ENCODE results near the gene IRX3. TPM values are rescaled to one million over a fixed set of nuclear protein-coding genes. Genes with fewer than 3 reads are reported as not detected.

Gene IRX3
- total RNA-seq, 4 donors from 2014 or later = 0.97 to 15.0 (median 3.5) TPM

DNA sequence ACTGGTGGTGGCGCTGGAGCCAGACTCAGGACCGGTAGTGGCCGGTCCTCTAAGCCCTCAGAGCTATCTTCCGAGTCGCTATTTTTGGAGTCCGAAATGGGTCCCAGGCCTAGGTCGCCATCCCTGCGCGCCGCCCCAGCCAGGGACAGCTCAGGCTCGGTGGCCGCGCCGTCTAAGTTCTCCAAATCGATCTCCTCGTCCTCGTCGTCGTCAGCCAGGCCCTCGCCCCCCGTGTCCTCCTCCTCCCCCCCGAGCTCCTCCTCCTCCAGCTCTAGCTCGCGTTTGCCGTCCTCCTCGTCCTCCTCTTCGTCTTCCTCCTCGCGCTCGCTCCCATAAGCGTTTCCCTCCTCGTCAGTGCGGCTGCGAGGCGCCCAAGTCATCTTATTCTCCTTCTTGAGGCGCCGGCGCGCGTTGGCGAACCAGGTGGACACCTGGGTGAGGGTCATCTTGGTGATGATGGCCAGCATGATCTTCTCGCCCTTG is 1.6 kb downstream of the IRX3 start:
- H3K36me3 ChIP-seq = no peaks in the 10 kb centered on the region
- H3K27me3 ChIP-seq = peaks cover 17 to 50% of the 10 kb centered on the region in 2 donors
- peaks cover 0 to 26% of the 10 kb centered on the region in 2 donors for H3K4me1 ChIP-seq
- intact Hi-C loops (cut with DNase I; ENCODE audit: low total_unique reads) = no loop called here
- no peaks in the 10 kb centered on the region for H3K9me3 ChIP-seq
- DNase-seq = no peak
- no peak overlapping the region for H3K27ac ChIP-seq
- no peak for TF ChIP-seq POLR2A (IDR thresholded peaks at IDR 0.05)
- TF ChIP-seq, protein P1, sequence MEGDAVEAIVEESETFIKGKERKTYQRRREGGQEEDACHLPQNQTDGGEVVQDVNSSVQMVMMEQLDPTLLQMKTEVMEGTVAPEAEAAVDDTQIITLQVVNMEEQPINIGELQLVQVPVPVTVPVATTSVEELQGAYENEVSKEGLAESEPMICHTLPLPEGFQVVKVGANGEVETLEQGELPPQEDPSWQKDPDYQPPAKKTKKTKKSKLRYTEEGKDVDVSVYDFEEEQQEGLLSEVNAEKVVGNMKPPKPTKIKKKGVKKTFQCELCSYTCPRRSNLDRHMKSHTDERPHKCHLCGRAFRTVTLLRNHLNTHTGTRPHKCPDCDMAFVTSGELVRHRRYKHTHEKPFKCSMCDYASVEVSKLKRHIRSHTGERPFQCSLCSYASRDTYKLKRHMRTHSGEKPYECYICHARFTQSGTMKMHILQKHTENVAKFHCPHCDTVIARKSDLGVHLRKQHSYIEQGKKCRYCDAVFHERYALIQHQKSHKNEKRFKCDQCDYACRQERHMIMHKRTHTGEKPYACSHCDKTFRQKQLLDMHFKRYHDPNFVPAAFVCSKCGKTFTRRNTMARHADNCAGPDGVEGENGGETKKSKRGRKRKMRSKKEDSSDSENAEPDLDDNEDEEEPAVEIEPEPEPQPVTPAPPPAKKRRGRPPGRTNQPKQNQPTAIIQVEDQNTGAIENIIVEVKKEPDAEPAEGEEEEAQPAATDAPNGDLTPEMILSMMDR (IDR thresholded peaks at IDR 0.05) = no peak
- peak overlapping the region in 1 of 2 donors; percentile 48 for H3K4me3 ChIP-seq

DNA sequence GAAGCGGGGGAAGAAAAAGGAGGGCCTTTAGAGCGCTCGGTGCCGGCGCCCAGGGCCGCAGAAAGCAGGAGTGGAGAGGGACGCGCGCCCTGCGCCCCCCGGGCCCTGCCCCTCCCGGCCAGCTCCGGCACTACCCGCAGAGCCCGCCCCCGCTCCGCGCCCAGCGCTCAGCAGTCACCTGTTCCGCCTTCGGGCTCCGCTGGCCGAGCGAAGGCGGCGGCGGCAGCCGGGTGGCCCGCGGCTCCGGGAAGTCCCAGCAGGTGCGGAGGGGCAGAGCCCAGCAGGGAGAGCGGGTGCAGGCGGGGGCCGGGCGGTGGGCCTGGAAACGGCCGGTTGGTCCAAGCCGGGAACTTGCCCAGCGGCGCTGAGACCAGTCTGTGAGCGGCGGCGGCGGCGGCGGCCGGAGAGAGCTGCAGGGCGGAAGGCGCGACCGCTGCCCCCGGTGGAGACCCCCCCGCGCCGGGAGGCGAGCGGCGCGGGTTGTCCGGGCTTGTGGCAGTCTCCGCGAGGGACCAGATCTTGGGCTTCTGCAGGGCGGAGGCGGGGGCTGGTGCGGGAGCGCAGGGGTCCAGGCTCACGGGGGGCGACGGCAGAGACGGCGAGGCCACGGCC is 2.2 kb downstream of the IRX3 start:
- Histone ChIP-seq H3K27me3 (peaks cover 17 to 48% of the 10 kb centered on the region in 2 donors), H3K4me1 (peaks cover 0 to 26% of the 10 kb centered on the region in 2 donors)
- intact Hi-C loops (cut with DNase I; ENCODE audit: low total_unique reads) = no loop called here

DNA sequence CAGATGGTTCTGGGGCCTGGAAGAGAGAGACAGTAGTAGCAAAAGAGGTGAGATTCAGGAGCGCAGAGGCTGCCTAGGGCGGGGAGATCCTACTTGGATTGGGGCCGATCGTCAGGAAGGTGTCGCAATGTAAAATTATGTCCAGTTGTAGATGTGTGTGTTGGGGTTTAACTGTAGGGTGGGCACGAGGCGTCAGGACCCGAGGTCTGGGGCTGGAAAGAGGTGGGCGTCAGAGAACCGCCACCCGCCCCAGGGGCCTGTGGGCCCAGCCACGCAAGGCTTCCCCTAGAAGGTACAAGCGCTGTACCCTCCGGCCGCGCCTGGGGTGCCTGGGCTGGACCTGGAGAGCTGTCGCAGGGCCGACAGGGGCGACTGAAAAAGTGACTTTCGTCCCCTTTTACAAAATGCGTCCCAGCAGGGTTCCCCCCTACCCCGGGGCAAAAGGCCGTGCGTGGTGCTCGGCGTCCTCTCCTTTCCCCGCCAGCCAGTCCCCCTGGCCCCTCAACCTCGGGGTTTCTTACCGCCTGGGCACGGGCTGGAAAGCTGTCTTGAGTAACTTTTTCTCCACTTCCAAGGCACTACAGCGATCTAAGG is 2.8 kb downstream of the IRX3 start:
- Histone ChIP-seq H3K9me3 (no peaks in the 10 kb centered on the region), H3K4me1 (peaks cover 0 to 26% of the 10 kb centered on the region in 2 donors), H3K27ac (no peak overlapping the region), H3K4me3 (no peak overlapping the region), H3K36me3 (no peaks in the 10 kb centered on the region), H3K27me3 (peaks cover 17 to 48% of the 10 kb centered on the region in 2 donors)
- intact Hi-C loops (cut with DNase I; ENCODE audit: low total_unique reads) = no loop called here
- no peak for DNase-seq
- TF ChIP-seq, protein P1 (IDR thresholded peaks at IDR 0.05) = no peak
- TF ChIP-seq POLR2A (IDR thresholded peaks at IDR 0.05) = no peak

More for the DNA sequence above, 2.2 kb downstream of the IRX3 start:
- H3K27ac ChIP-seq = no peak overlapping the region
- H3K9me3 ChIP-seq = no peaks in the 10 kb centered on the region
- no peak for DNase-seq
- no peaks in the 10 kb centered on the region for H3K36me3 ChIP-seq
- H3K4me3 ChIP-seq = no peak overlapping the region
- TF ChIP-seq POLR2A (IDR thresholded peaks at IDR 0.05) = no peak
- TF ChIP-seq, protein P1 (IDR thresholded peaks at IDR 0.05) = no peak

DNA sequence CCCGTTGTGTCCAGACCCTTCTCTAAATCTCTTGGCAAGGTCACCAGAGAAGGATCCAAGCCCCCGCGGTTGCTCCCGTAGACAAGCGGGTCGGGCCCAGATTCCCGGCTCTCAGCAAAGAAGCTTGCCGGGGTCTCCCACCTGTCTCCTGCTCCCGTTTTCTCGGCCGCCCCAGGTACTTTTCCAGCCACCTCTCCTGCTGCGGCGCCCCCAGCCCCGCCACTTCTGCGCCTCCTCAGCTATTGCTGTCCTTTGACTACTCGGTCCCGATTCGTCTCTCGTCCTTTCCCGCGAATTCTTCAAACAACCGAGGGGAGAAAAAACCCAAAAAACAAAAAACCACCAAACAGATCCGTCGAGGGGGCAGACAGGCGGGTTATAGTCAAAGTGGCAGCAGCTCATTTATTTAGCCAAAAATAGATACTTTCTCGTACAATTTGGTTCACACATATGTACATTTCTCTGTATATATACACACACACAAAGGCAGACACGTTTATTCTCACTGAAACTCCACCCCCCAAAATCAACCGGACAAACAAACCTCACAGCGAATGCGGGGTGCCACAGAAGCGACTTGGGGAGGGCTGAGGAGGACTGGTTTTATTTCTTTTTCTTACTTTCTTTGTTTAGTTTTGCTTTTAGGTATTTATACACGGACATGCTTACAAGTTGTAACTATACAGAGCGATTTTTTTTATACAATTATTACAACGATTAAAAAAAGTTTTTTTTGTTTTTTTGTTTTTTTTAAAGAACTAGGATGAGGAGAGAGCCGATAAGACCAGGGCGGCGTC is 3.5 kb downstream of the IRX3 start:
- Histone ChIP-seq H3K27me3 (peaks cover 17 to 45% of the 10 kb centered on the region in 2 donors), H3K36me3 (no peaks in the 10 kb centered on the region), H3K27ac (no peak overlapping the region), H3K9me3 (no peaks in the 10 kb centered on the region), H3K4me3 (no peak overlapping the region), H3K4me1 (peaks cover 0 to 26% of the 10 kb centered on the region in 2 donors)
- no peak for DNase-seq
- intact Hi-C loops (cut with DNase I; ENCODE audit: low total_unique reads) = no loop called here
- TF ChIP-seq, protein P1 (IDR thresholded peaks at IDR 0.05) = no peak
- no peak for TF ChIP-seq POLR2A (IDR thresholded peaks at IDR 0.05)
